IMR-90 (cell line): Measurements from ENCODE around the gene CEBPZ. TPM values are rescaled to one million over a fixed set of nuclear protein-coding genes. Genes with fewer than 3 reads are reported as not detected.

Experiments
- ATAC-seq: fragments of 200-7000 bp; cut with Tn5 transposase; 2 replicates; pipeline ENCODE4 v1.9.1; 2020; ENCODE audit warnings: low read depth, mild to moderate bottlenecking, moderate library complexity
- BruUV-seq: library from RNA; stranded (reverse); fragments of 400-500 nt; replicated peaks from 2 replicates; lab custom pipeline; 2021; lab: Mats Ljungman, UMichigan
- CTCF ChIA-PET: fragments of 300-600 bp; formaldehyde crosslinking; extraction: SDS; loops from one replicate; lab custom pipeline; 2021; ENCODE audit warnings: antibody characterized with exemption; lab: Yijun Ruan, JAX
- POLR2A ChIA-PET: fragments of 300-600 bp; sonication (Branson Sonifier 250); formaldehyde crosslinking; loops from one replicate; lab custom pipeline; 2022; ENCODE audit warnings: antibody characterized with exemption; ENCODE audit not compliant: unreplicated experiment; lab: Charles Lee
- DNase-seq: peaks from one replicate; pipeline ENCODE4 v3.0.0; 2013
- H2AFZ ChIP-seq: replicated peaks from 2 replicates; pipeline ENCODE3; 2013; ENCODE audit warnings: low read length, mild to moderate bottlenecking; ENCODE audit not compliant: poor library complexity
- H2AK5ac ChIP-seq: 2 replicates; pipeline ENCODE4 v1.6.1; 2013; ENCODE audit warnings: low read depth, low read length, inconsistent platforms
- H2AK9ac ChIP-seq: replicated peaks from 2 replicates; pipeline ENCODE3; 2013; ENCODE audit warnings: mild to moderate bottlenecking, low read depth, low read length, moderate library complexity; ENCODE audit not compliant: poor library complexity
- H2BK120ac ChIP-seq: 2 replicates; pipeline ENCODE4 v1.6.1; 2013; ENCODE audit warnings: low read depth, low read length, inconsistent platforms
- H2BK15ac ChIP-seq: 3 replicates; pipeline ENCODE4 v1.6.1; 2013; ENCODE audit warnings: low read depth, low read length, inconsistent platforms
- H2BK20ac ChIP-seq: 2 replicates; pipeline ENCODE4 v1.6.1; 2013; ENCODE audit warnings: low read depth, mild to moderate bottlenecking, inconsistent platforms, low read length, moderate library complexity
- H2BK5ac ChIP-seq: 2 replicates; pipeline ENCODE4 v1.6.1; 2013; ENCODE audit warnings: mild to moderate bottlenecking, low read depth, low read length, inconsistent platforms; ENCODE audit not compliant: poor library complexity, severe bottlenecking
- H3K14ac ChIP-seq: replicated peaks from 2 replicates; pipeline ENCODE4 v1.6.1; 2013; ENCODE audit warnings: low read depth, low read length, inconsistent platforms
- H3K18ac ChIP-seq: 2 replicates; pipeline ENCODE4 v1.6.1; 2013; ENCODE audit warnings: low read depth, low read length, control low read depth
- H3K23ac ChIP-seq: 2 replicates; pipeline ENCODE4 v1.6.1; 2013; ENCODE audit warnings: low read depth, low read length, inconsistent platforms
- H3K27ac ChIP-seq: 2 replicates; pipeline ENCODE4 v1.5.1; 2013; ENCODE audit warnings: mild to moderate bottlenecking, control low read depth, low read length; ENCODE audit not compliant: insufficient read depth
- H3K27me3 ChIP-seq: 2 replicates; pipeline ENCODE4 v1.6.1; 2013; ENCODE audit warnings: low read length; ENCODE audit not compliant: control insufficient read depth, insufficient read depth
- H3K36me3 ChIP-seq: 2 replicates; pipeline ENCODE4 v1.6.1; 2013; ENCODE audit warnings: low read length, mixed read lengths; ENCODE audit not compliant: control insufficient read depth, insufficient read depth
- H3K4ac ChIP-seq: 2 replicates; pipeline ENCODE4 v1.6.1; 2013; ENCODE audit warnings: low read depth, low read length, inconsistent platforms
- H3K4me1 ChIP-seq: 2 replicates; pipeline ENCODE4 v1.6.1; 2013; ENCODE audit warnings: low read length, mixed read lengths; ENCODE audit not compliant: control insufficient read depth, insufficient read depth
- H3K4me2 ChIP-seq: 2 replicates; pipeline ENCODE4 v1.6.1; 2013; ENCODE audit warnings: low read depth, mild to moderate bottlenecking, control low read depth, low read length, moderate library complexity
- H3K4me3 ChIP-seq: 2 replicates; pipeline ENCODE4 v1.5.1; 2013; ENCODE audit warnings: low read depth, mild to moderate bottlenecking, control low read depth, low read length, moderate library complexity; ENCODE audit not compliant: insufficient read depth
- H3K56ac ChIP-seq: 2 replicates; pipeline ENCODE4 v1.6.1; 2013; ENCODE audit warnings: low read length, inconsistent platforms; ENCODE audit not compliant: insufficient read depth; ENCODE audit errors: extremely low read depth
- H3K79me1 ChIP-seq, 2 experiments: 2 replicates each; pipeline ENCODE4 v1.6.1; 2013; ENCODE audit warnings: low read length in 2 of 2, inconsistent platforms in 1 of 2, low read depth in 1 of 2
- H3K9ac ChIP-seq: 2 replicates; pipeline ENCODE4 v1.6.1; 2013; ENCODE audit warnings: low read depth, low read length, control low read depth
- H3K9me1 ChIP-seq: 2 replicates; pipeline ENCODE4 v1.6.1; 2013; ENCODE audit warnings: low read length, inconsistent platforms; ENCODE audit not compliant: insufficient read depth
- H3K9me3 ChIP-seq: 2 replicates; pipeline ENCODE4 v1.6.1; 2013; ENCODE audit warnings: low read length; ENCODE audit not compliant: control insufficient read depth, insufficient read depth
- H4K20me1 ChIP-seq: 2 replicates; pipeline ENCODE4 v1.6.1; 2013; ENCODE audit warnings: low read length, inconsistent platforms; ENCODE audit not compliant: insufficient read depth
- H4K5ac ChIP-seq: 2 replicates; pipeline ENCODE4 v1.6.1; 2013; ENCODE audit warnings: mild to moderate bottlenecking, low read depth, low read length, control low read depth
- H4K8ac ChIP-seq, 2 experiments: 2 replicates each; pipeline ENCODE4 v1.6.1; 2013; ENCODE audit warnings: low read depth in 2 of 2, low read length in 2 of 2, control low read depth in 1 of 2, inconsistent platforms in 1 of 2
- H4K91ac ChIP-seq: 2 replicates; pipeline ENCODE4 v1.6.1; 2013; ENCODE audit warnings: low read depth, low read length, inconsistent platforms; ENCODE audit not compliant: insufficient read depth
- BHLHE40 ChIP-seq: fragments of 150-350 bp; IDR thresholded peaks from 2 replicates; pipeline ENCODE4 v1.6.1; 2016; ENCODE audit warnings: mild to moderate bottlenecking, low read depth, low read length
- CHD1 ChIP-seq: IDR thresholded peaks from 2 replicates; pipeline ENCODE4 v1.6.1; 2012; ENCODE audit warnings: low read depth, low read length, improper control_type of control experiment
- MXI1 ChIP-seq: IDR thresholded peaks from 2 replicates; pipeline ENCODE4 v1.6.1; 2012; ENCODE audit warnings: low read depth, mild to moderate bottlenecking, low read length, moderate library complexity, borderline replicate concordance
- WGBS, 2 experiments: methylation state at CpG; one replicate each; pipeline versions ENCODE4 v1.1.5 to v1.1.7; 2013; ENCODE audit warnings: missing lambda C conversion rate in 2 of 2; ENCODE audit not compliant: insufficient read length in 1 of 2; ENCODE audit errors: extremely low coverage in 2 of 2; 5-methylcytosine and 5-hydroxymethylcytosine counted together
- dilution Hi-C: fragments of 300-500 bp; cut with HindIII; formaldehyde crosslinking; loops from one replicate; pipeline ENCODE4 v1.14.3; 2018; ENCODE audit warnings: low sequenced_read_pairs; ENCODE audit not compliant: unreplicated experiment
- in situ Hi-C: fragments of 300-500 bp; cut with MboI; formaldehyde crosslinking; loops from 3 replicates; pipeline ENCODE4 v1.14.3; 2019; ENCODE audit warnings: low sequenced_read_pairs, inconsistent platforms, mixed read lengths
- intact Hi-C: fragments of 100-400 bp; cut with micrococcal nuclease; formaldehyde crosslinking; loops from 2 replicates; pipeline ENCODE4 v1.10.0; 2022
- polyA plus RNA-seq, 3 experiments: library from polyadenylated mRNA; depleted of rRNA; stranded (reverse); fragments of >200 nt; gene quantifications; 2 replicates each; pipeline ENCODE4 v1.2.3, GENCODE V29; 2012; ENCODE audit warnings: low replicate concordance in 1 of 3
- total RNA-seq: library from RNA; depleted of rRNA; stranded (reverse); fragments of >200 nt; gene quantifications from 2 replicates; pipeline ENCODE4 v1.2.3, GENCODE V29; 2012
- TF ChIP-seq, protein P1 (sequence below): conservative IDR thresholded peaks from 2 replicates; pipeline ENCODE4 v1.5.1; 2012; ENCODE audit warnings: mild to moderate bottlenecking, low read depth, low read length, improper control_type of control experiment

The CEBPZ gene
- total and polyA plus RNA-seq, 2 of the 4 experiments (the other 2 are of a cell fraction): 9.4 to 33.3 TPM

DNA sequence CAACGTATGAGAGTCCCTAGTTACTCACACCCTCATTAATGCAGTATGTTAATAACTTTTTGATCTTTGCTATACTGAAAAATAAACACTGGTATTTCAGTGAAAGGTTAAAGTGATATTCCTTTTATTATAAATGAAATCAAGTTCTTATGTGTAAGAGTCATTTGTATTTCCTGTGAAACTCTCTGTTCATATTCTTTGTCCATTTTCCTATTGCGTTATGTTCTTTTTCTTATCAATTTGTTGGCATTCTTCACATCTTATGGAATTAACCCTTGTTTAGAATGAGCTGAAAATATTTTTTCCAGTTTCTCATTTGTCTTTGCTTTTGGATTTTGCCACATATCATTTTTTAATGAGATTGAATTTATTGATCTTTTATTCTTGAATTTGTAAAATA, 44.9 kb upstream of the CEBPZ start:
- no peak overlapping the region for H3K14ac ChIP-seq
- no peak overlapping the region for H3K9ac ChIP-seq
- H2AK5ac ChIP-seq: no peak overlapping the region
- no peak overlapping the region for H3K56ac ChIP-seq
- H2BK20ac ChIP-seq: no peak overlapping the region
- peaks cover 4% of the 10 kb centered on the region; the same call in 1 of the 2 replicates for H3K4me1 ChIP-seq
- peaks cover 10% of the 10 kb centered on the region for H3K36me3 ChIP-seq
- no peak overlapping the region for H3K23ac ChIP-seq
- no peak overlapping the region for H4K5ac ChIP-seq
- no peak overlapping the region for H2BK5ac ChIP-seq
- no peaks in the 10 kb centered on the region for H3K27me3 ChIP-seq
- no peak overlapping the region for H3K4me3 ChIP-seq
- ChIA-PET CTCF (no interaction called here), POLR2A (no interaction called here)
- dilution Hi-C loops: no loop called here
- no peak overlapping the region for H2AFZ ChIP-seq
- H4K20me1 ChIP-seq: no peaks in the 10 kb centered on the region
- DNase-seq: no peak
- H3K4me2 ChIP-seq: no peak overlapping the region
- intact Hi-C loops: no loop called here
- H4K8ac ChIP-seq: no peak overlapping the region
- H4K91ac ChIP-seq: no peak overlapping the region
- no peak overlapping the region for H3K18ac ChIP-seq
- no peaks in the 10 kb centered on the region for H3K9me3 ChIP-seq
- no peak overlapping the region for H3K27ac ChIP-seq
- BruUV-seq: no TSS peak
- in situ Hi-C loops: no loop called here
- H2AK9ac ChIP-seq: no peak overlapping the region
- WGBS, 2 experiments: no CpG with 5 or more reads among the region's 2 CpGs
- no peak overlapping the region for H2BK15ac ChIP-seq
- TF ChIP-seq BHLHE40: no peak
- TF ChIP-seq CHD1: no peak
- TF ChIP-seq MXI1: no peak
- TF ChIP-seq, protein P1, sequence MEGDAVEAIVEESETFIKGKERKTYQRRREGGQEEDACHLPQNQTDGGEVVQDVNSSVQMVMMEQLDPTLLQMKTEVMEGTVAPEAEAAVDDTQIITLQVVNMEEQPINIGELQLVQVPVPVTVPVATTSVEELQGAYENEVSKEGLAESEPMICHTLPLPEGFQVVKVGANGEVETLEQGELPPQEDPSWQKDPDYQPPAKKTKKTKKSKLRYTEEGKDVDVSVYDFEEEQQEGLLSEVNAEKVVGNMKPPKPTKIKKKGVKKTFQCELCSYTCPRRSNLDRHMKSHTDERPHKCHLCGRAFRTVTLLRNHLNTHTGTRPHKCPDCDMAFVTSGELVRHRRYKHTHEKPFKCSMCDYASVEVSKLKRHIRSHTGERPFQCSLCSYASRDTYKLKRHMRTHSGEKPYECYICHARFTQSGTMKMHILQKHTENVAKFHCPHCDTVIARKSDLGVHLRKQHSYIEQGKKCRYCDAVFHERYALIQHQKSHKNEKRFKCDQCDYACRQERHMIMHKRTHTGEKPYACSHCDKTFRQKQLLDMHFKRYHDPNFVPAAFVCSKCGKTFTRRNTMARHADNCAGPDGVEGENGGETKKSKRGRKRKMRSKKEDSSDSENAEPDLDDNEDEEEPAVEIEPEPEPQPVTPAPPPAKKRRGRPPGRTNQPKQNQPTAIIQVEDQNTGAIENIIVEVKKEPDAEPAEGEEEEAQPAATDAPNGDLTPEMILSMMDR: no peak
- no peak overlapping the region for H2BK120ac ChIP-seq
- no peak for ATAC-seq
- peaks cover 2% of the 10 kb centered on the region; the same call in 1 of the 2 replicates for H3K9me1 ChIP-seq
- peaks cover 3 to 13% of the 10 kb centered on the region in 2 experiments; a peak in 3 of 4 replicates for H3K79me1 ChIP-seq
- no peak overlapping the region for H3K4ac ChIP-seq
